Omental fat pad (tissue), 4 donors: Measurements from ENCODE around the gene TIAM2. TPM values are rescaled to one million over a fixed set of nuclear protein-coding genes. Genes with fewer than 3 reads are reported as not detected.

Experiments
- ATAC-seq: fragments of 150-250 bp; one replicate; pipeline ENCODE4 v1.9.1; 2016; ENCODE audit warnings: mild to moderate bottlenecking, moderate library complexity; ENCODE audit not compliant: low FRiP score
- DNase-seq: peaks from one replicate; pipeline ENCODE4 v3.0.0-alpha.2; 2019; ENCODE audit warnings: low spot score
- CTCF ChIP-seq, 3 donors: fragments of 450-650 bp; IDR thresholded peaks; one replicate each; pipeline ENCODE4 v1.5.1; 2016 to 2017; ENCODE audit warnings: antibody characterized with exemption in 3 of 3, mild to moderate bottlenecking in 3 of 3, moderate library complexity in 2 of 3
- total RNA-seq, 4 donors: library from RNA; depleted of rRNA; stranded (reverse); fragments of >200 nt; gene quantifications; one replicate each; pipeline ENCODE4 v1.1.0, GENCODE V29; 2016

Gene TIAM2
- total RNA-seq, 4 donors from 2014 or later = 4.8 to 10.6 (median 6.4) TPM

GRCh38 chr6:154977588-154977987 lies 17.5 kb upstream of the TIAM2 start:
- DNase-seq (no peak), ATAC-seq (no peak)
- no peak for TF ChIP-seq CTCF (IDR thresholded peaks at IDR 0.05)

- no peak for DNase-seq
- no peak for TF ChIP-seq CTCF (IDR thresholded peaks at IDR 0.05)
- ATAC-seq = no peak
Measured at GRCh38 chr6:154980273-154981078, 14.6 kb upstream of the TIAM2 start.

- DNase-seq = no peak
- no peak for ATAC-seq
- no peak for TF ChIP-seq CTCF (IDR thresholded peaks at IDR 0.05)
Measured at GRCh38 chr6:154981079-154981870, 13.8 kb upstream of the TIAM2 start.

- TF ChIP-seq CTCF (IDR thresholded peaks at IDR 0.05) = no peak
- no peak for DNase-seq
- no peak for ATAC-seq
Measured at GRCh38 chr6:154984146-154984545, 11.0 kb upstream of the TIAM2 start.

GRCh38 chr6:154986787-154987235 lies 8.3 kb upstream of the TIAM2 start:
- TF ChIP-seq CTCF (IDR thresholded peaks at IDR 0.05) = no peak
- ATAC-seq (no peak), DNase-seq (no peak)

- TF ChIP-seq CTCF (IDR thresholded peaks at IDR 0.05) = no peak
- ATAC-seq (no peak), DNase-seq (no peak)
Measured at GRCh38 chr6:154989448-154989847, 5.7 kb upstream of the TIAM2 start.
